HL-60 (cell line): Measurements from ENCODE around the gene CDC42BPA.

ENCODE experiments used
- DNase-seq, 2 experiments: peaks; one replicate each; pipeline ENCODE4 v3.0.0-alpha.2; 2010 to 2020; ENCODE audit warnings: low read depth in 1 of 2, low spot score in 1 of 2
- H3K27ac ChIP-seq: fragments of 250-450 bp; sonication (Bioruptor Pico); replicated peaks from 2 replicates; pipeline ENCODE4 v1.5.1; 2020; ENCODE audit warnings: mild to moderate bottlenecking, moderate library complexity
- H3K27me3 ChIP-seq: fragments of 250-450 bp; sonication (Bioruptor Pico); 2 replicates; pipeline ENCODE4 v1.5.1; 2021; ENCODE audit warnings: mild to moderate bottlenecking, moderate library complexity; ENCODE audit not compliant: insufficient read depth, poor library complexity, severe bottlenecking
- H3K4me3 ChIP-seq: replicated peaks from 2 replicates; pipeline ENCODE4 v1.5.1; 2011; ENCODE audit warnings: mild to moderate bottlenecking, control low read depth, low read length; ENCODE audit not compliant: insufficient read depth
- GABPA ChIP-seq: IDR thresholded peaks from 2 replicates; pipeline ENCODE4 v1.6.1; 2012; ENCODE audit warnings: low read depth
- POLR2AphosphoS5 ChIP-seq: IDR thresholded peaks from 2 replicates; pipeline ENCODE4 v1.6.1; 2012; ENCODE audit warnings: low read depth
- SPI1 ChIP-seq: IDR thresholded peaks from 2 replicates; pipeline ENCODE4 v1.6.1; 2012; ENCODE audit warnings: low read depth, mild to moderate bottlenecking, borderline replicate concordance
- TF ChIP-seq, protein P1 (sequence below): IDR thresholded peaks from one replicate; pipeline ENCODE4 v1.5.1; 2011; ENCODE audit warnings: low read length, control low read depth, inconsistent platforms; ENCODE audit not compliant: insufficient read depth
- TF ChIP-seq, protein P2 (sequence below): IDR thresholded peaks from 2 replicates; pipeline ENCODE4 v1.6.1; 2012; ENCODE audit warnings: low read depth; ENCODE audit not compliant: insufficient replicate concordance

Gene CDC42BPA

GRCh38 chr1:226971765-226972164 lies 346.5 kb downstream of the CDC42BPA start:
- H3K27ac ChIP-seq: no peak overlapping the region
- TF ChIP-seq, protein P1, sequence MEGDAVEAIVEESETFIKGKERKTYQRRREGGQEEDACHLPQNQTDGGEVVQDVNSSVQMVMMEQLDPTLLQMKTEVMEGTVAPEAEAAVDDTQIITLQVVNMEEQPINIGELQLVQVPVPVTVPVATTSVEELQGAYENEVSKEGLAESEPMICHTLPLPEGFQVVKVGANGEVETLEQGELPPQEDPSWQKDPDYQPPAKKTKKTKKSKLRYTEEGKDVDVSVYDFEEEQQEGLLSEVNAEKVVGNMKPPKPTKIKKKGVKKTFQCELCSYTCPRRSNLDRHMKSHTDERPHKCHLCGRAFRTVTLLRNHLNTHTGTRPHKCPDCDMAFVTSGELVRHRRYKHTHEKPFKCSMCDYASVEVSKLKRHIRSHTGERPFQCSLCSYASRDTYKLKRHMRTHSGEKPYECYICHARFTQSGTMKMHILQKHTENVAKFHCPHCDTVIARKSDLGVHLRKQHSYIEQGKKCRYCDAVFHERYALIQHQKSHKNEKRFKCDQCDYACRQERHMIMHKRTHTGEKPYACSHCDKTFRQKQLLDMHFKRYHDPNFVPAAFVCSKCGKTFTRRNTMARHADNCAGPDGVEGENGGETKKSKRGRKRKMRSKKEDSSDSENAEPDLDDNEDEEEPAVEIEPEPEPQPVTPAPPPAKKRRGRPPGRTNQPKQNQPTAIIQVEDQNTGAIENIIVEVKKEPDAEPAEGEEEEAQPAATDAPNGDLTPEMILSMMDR: no peak
- TF ChIP-seq SPI1: no peak
- TF ChIP-seq GABPA: no peak
- TF ChIP-seq, protein P2, sequence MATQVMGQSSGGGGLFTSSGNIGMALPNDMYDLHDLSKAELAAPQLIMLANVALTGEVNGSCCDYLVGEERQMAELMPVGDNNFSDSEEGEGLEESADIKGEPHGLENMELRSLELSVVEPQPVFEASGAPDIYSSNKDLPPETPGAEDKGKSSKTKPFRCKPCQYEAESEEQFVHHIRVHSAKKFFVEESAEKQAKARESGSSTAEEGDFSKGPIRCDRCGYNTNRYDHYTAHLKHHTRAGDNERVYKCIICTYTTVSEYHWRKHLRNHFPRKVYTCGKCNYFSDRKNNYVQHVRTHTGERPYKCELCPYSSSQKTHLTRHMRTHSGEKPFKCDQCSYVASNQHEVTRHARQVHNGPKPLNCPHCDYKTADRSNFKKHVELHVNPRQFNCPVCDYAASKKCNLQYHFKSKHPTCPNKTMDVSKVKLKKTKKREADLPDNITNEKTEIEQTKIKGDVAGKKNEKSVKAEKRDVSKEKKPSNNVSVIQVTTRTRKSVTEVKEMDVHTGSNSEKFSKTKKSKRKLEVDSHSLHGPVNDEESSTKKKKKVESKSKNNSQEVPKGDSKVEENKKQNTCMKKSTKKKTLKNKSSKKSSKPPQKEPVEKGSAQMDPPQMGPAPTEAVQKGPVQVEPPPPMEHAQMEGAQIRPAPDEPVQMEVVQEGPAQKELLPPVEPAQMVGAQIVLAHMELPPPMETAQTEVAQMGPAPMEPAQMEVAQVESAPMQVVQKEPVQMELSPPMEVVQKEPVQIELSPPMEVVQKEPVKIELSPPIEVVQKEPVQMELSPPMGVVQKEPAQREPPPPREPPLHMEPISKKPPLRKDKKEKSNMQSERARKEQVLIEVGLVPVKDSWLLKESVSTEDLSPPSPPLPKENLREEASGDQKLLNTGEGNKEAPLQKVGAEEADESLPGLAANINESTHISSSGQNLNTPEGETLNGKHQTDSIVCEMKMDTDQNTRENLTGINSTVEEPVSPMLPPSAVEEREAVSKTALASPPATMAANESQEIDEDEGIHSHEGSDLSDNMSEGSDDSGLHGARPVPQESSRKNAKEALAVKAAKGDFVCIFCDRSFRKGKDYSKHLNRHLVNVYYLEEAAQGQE: no peak
- TF ChIP-seq POLR2AphosphoS5: no peak
- H3K4me3 ChIP-seq: no peak overlapping the region
- no peak for DNase-seq
- no peaks in the 10 kb centered on the region for H3K27me3 ChIP-seq

DNA sequence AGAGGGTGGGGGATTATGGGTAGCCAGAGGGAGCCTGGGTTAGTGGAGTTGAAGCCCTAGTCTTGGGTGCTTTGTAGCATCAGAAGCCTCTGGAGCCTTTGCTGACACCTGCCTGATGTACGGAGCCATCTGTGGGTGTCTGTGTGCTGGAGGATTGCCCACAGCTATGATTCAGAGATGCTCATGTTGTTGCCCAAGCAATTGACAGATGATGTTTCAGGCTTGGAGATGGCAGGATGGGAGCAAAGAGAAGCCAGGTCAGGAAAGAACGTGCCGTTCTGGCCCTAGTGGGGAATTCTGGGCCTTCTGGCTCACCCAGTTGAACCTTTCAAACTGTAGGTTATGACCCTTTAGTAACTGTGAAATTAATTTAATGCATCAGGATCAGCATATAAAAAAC lies 350.6 kb downstream of the CDC42BPA start:
- H3K4me3 ChIP-seq: no peak overlapping the region
- no peak for DNase-seq
- TF ChIP-seq POLR2AphosphoS5 (no peak), SPI1 (no peak), GABPA (no peak)
- TF ChIP-seq, protein P2: no peak
- TF ChIP-seq, protein P1: no peak
- no peak overlapping the region for H3K27ac ChIP-seq
- no peaks in the 10 kb centered on the region for H3K27me3 ChIP-seq

DNA sequence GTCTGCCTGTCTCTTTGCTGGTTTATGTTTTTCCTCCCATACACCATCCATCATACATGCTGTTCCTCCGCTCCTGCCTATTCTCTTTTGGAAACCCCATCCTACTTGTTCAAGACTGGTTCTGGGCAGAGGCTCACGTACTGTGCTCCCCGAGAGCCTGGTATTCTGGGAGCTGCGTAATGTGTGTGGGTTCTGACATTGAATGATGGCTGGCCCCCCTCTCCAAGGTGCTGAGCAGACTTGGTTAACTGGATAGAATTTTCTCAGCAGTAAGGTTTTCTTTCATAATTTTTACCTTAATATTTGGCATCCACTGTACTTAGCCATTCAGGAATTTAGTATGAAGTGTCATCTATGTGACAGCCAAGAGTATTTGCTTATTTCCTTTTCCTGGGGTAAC lies 351.6 kb downstream of the CDC42BPA start:
- H3K27me3 ChIP-seq: no peaks in the 10 kb centered on the region
- H3K27ac ChIP-seq: no peak overlapping the region
- no peak for TF ChIP-seq POLR2AphosphoS5
- TF ChIP-seq, protein P2: peak; percentile 64

More for the DNA sequence above, 351.6 kb downstream of the CDC42BPA start:
- no peak for DNase-seq
- no peak overlapping the region for H3K4me3 ChIP-seq
